Kasumi-1 (cell line): Measurements from ENCODE around the gene WDR76.

Experiments used
- DNase-seq, 2 experiments: peaks; one replicate each; lab custom pipeline; 2025; lab: John Stamatoyannopoulos, UW

Gene WDR76

GRCh38 chr15:43913941-43914340 is 87.1 kb downstream of the WDR76 start:
- no peak for DNase-seq

- no peak for DNase-seq
Measured at GRCh38 chr15:43915631-43916325, 89.0 kb downstream of the WDR76 start.

GRCh38 chr15:43916326-43916660 is 89.5 kb downstream of the WDR76 start:
- DNase-seq = no peak
